Small intestine (tissue), 16 donors: ENCODE results near the gene NOVA2. TPM values are rescaled to one million over a fixed set of nuclear protein-coding genes. Genes with fewer than 3 reads are reported as not detected.
A peak's percentile ranks its signal among the peaks of the same experiment; 100 is the strongest.

Experiments used
- DNase-seq, 2 donors: peaks; one replicate each; pipeline versions ENCODE4 v3.0.0 to v3.0.0-alpha.2; 2013
- FAIRE-seq: peaks from 2 replicates; lab custom pipeline; 2012; peaks lifted over from hg19 to GRCh38; lab: Jason Lieb, UNC
- H3K27ac ChIP-seq, 3 donors: one replicate each; pipeline ENCODE4 v1.5.1; 2013; ENCODE audit warnings: low read length in 2 of 3, mild to moderate bottlenecking in 2 of 3, control low read depth in 1 of 3, inconsistent platforms in 1 of 3, low read depth in 1 of 3, moderate library complexity in 1 of 3
- H3K27me3 ChIP-seq, 3 donors: one replicate each; pipeline ENCODE4 v1.6.1; 2013; ENCODE audit warnings: low read length in 3 of 3, inconsistent platforms in 1 of 3; ENCODE audit not compliant: control insufficient read depth in 3 of 3, insufficient read depth in 3 of 3
- H3K36me3 ChIP-seq, 3 donors: one replicate each; pipeline ENCODE4 v1.6.1; 2013; ENCODE audit warnings: low read length in 3 of 3, inconsistent platforms in 1 of 3, low read depth in 1 of 3, mild to moderate bottlenecking in 1 of 3, moderate library complexity in 1 of 3; ENCODE audit not compliant: control insufficient read depth in 3 of 3, insufficient read depth in 2 of 3
- H3K4me1 ChIP-seq, 3 donors: one replicate each; pipeline ENCODE4 v1.6.1; 2013; ENCODE audit warnings: low read length in 2 of 3, inconsistent platforms in 1 of 3, low read depth in 1 of 3, mild to moderate bottlenecking in 1 of 3, moderate library complexity in 1 of 3; ENCODE audit not compliant: control insufficient read depth in 3 of 3, insufficient read depth in 2 of 3
- H3K4me3 ChIP-seq, 3 donors: one replicate each; pipeline ENCODE4 v1.5.1; 2013; ENCODE audit warnings: low read length in 3 of 3, control low read depth in 1 of 3, inconsistent platforms in 1 of 3, low read depth in 1 of 3, mild to moderate bottlenecking in 1 of 3, moderate library complexity in 1 of 3
- H3K9me3 ChIP-seq, 2 donors: one replicate each; pipeline ENCODE4 v1.6.1; 2013; ENCODE audit warnings: low read depth in 1 of 2, low read length in 1 of 2; ENCODE audit not compliant: control insufficient read depth in 2 of 2, insufficient read depth in 1 of 2
- WGBS, 3 donors: extraction: QIAGEN DNeasy Blood & Tissue Kit; methylation state at CpG; one replicate each; pipeline ENCODE4 v1.1.7; 2013; 5-methylcytosine and 5-hydroxymethylcytosine counted together
- long read RNA-seq, 10 donors: transcript quantifications; one replicate each; lab custom pipeline, GENCODE V29; 2026
- polyA plus RNA-seq, 4 donors: library from polyadenylated mRNA; stranded (reverse) in 3 of 4; unstranded in 1 of 4; fragments of 200-250 nt in 3 of 4; fragments of 120-200 nt in 1 of 4; gene quantifications; one replicate each; pipeline versions ENCODE4 v1.2.1 to v1.2.3, GENCODE V29; 2013
- donor health status: healthy with polysubstance abuse.
- donor health status: control.
- donor health status: control.
- donor health status: Bipolar disorder and iron deficiency.
- donor health status: healthy.

The NOVA2 gene, protein sequence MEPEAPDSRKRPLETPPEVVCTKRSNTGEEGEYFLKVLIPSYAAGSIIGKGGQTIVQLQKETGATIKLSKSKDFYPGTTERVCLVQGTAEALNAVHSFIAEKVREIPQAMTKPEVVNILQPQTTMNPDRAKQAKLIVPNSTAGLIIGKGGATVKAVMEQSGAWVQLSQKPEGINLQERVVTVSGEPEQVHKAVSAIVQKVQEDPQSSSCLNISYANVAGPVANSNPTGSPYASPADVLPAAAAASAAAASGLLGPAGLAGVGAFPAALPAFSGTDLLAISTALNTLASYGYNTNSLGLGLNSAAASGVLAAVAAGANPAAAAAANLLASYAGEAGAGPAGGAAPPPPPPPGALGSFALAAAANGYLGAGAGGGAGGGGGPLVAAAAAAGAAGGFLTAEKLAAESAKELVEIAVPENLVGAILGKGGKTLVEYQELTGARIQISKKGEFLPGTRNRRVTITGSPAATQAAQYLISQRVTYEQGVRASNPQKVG
- polyA plus RNA-seq, result 1 to 10 TPM in 1 of 4 donors, under 1 TPM in 3; under 0.01 to 2.0 (median 0.56) TPM
- long read RNA-seq, donor 1, full-length matches to known transcripts, result 2 of 2 reads
- long read RNA-seq, donor 1, partial matches to known transcripts, result 0 of 2 reads
- long read RNA-seq, donor 1, other reads (novel, unspliced or antisense), result 0 of 2 reads
- long read RNA-seq, donor 2, result 0 reads
- long read RNA-seq, donor 3, result 0 reads
- long read RNA-seq, donor 4, result 0 reads
- long read RNA-seq, donor 5, full-length matches to known transcripts, result 1 of 1 reads
- long read RNA-seq, donor 5, partial matches to known transcripts, result 0 of 1 reads
- long read RNA-seq, donor 5, other reads (novel, unspliced or antisense), result 0 of 1 reads
- long read RNA-seq, donor 6, result 0 reads
- long read RNA-seq, donor 7, full-length matches to known transcripts, result 1 of 1 reads
- long read RNA-seq, donor 7, partial matches to known transcripts, result 0 of 1 reads
- long read RNA-seq, donor 7, other reads (novel, unspliced or antisense), result 0 of 1 reads
- long read RNA-seq, donor 8, result 0 reads
- long read RNA-seq, donor 9, full-length matches to known transcripts, result 1 of 1 reads
- long read RNA-seq, donor 9, partial matches to known transcripts, result 0 of 1 reads
- long read RNA-seq, donor 9, other reads (novel, unspliced or antisense), result 0 of 1 reads
- long read RNA-seq, donor 10, full-length matches to known transcripts, result 2 of 2 reads
- long read RNA-seq, donor 10, partial matches to known transcripts, result 0 of 2 reads
- long read RNA-seq, donor 10, other reads (novel, unspliced or antisense), result 0 of 2 reads

- Histone ChIP-seq H3K27ac (no peak within 1 kb of the TSS), H3K4me3 (peak within 1 kb of the TSS in 1 of 3 donors; percentile 34), H3K9me3 (peaks cover 0 to 4% of the 10 kb centered on the region in 2 donors), H3K4me1 (no peaks in the 10 kb centered on the region), H3K36me3 (no peaks in the 10 kb centered on the region), H3K27me3 (peaks cover 3 to 69% (median 31%) of the 10 kb centered on the region in 3 donors)
- FAIRE-seq (no peak), DNase-seq (peak in 1 of 2 donors; percentile 36)
- WGBS, 3 donors, result 5 to 20% (median 17%) methylated on average over 16 to 55 of the region's 58 CpGs
Measured at GRCh38 chr19:45973553-45974338, at the start of gene NOVA2. TSS of gene NOVA2 (minus strand) at chr19:45973865. CDS start at chr19:45973351, 514 bp downstream.

DNA sequence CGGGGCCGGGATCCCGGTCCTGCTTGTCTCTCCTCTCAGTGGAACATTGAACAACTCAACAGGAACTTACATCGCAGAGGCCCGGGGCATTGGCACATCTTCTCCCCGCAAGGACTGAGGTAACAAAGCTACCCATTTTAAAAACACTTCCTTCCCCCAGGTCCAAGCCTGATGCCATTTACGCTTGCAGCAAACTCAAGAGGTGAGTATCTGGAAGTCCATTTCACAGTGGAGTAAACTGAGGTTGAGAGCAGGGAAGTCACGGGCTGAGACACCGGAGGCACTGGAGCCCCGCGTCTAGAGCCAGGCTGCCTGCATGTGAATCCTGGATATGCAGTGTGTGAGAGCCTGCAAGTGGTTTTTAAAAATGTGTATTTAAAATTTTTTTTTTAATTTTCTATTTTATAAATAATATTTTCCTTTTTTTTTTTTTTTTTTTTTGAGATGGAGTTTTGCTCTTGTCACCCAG lies 49.7 kb upstream of the NOVA2 start:
- H3K27ac ChIP-seq, result no peak overlapping the region
- peaks cover 0 to 14% (median 0%) of the 10 kb centered on the region in 3 donors for H3K36me3 ChIP-seq
- no peak for DNase-seq
- no peak overlapping the region for H3K4me3 ChIP-seq
- H3K4me1 ChIP-seq, result no peaks in the 10 kb centered on the region
- H3K27me3 ChIP-seq, result peaks cover 4 to 24% (median 7%) of the 10 kb centered on the region in 3 donors
- 60 to 62% (median 61%) methylated on average over 11 of the region's 11 CpGs for WGBS, 3 donors
- no peak for FAIRE-seq
- no peaks in the 10 kb centered on the region for H3K9me3 ChIP-seq

DNA sequence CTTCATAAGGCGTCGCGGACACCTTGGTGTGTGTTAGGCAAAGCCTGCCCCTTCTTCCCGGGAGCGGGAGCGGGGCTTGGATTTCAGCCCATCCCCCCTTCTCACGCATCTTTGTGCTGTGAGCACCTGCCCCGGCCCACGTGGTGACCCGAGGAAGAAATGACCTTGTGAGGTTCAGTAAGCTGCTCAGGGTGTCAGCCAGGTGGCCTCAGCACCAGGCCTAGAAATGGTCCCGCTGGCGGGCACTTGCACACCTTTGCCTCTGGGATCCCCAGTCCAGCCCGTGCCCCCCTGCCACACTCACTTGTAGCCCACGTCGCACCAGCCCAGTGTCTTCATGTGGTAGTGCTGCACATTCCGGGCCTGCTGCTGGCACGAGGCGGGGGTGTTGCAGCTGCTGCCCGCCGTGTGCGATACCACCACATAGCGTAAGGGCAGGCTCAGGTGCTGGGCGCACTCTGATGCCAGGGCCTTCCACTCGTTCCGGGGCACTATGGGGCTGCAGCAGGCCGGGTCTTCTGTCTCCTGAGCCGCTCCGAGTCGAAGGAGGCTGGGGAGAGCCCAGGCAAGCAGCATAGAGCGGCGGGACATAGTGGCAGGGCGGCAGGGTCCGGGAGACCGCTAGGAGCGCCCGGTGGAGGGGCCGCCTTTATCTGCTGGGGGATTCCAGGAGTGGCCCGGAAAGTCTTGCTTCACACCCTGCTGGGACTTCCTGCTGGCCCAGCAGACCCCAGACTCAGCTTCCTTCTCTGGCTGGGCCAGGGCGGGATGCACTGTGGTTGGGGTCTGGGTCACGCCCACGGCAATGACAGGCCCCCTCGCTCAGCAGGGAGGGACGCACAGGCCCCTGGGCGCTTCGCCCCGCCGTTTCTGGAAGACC lies 49.0 kb upstream of the NOVA2 start, which contains the start of gene PGLYRP1:
TSS of gene PGLYRP1 (minus strand) at position 623 of the 880 bp plus-strand sequence. CDS start at position 591, 32 bp downstream.
- no peak within 1 kb of the TSS for H3K27ac ChIP-seq
- FAIRE-seq (no peak), DNase-seq (no peak)
- peaks cover 4 to 24% (median 7%) of the 10 kb centered on the region in 3 donors for H3K27me3 ChIP-seq
- H3K9me3 ChIP-seq, result no peaks in the 10 kb centered on the region
- peaks cover 0 to 19% (median 0%) of the 10 kb centered on the region in 3 donors for H3K36me3 ChIP-seq
- 26 to 33% (median 30%) methylated on average over 42 to 47 of the region's 47 CpGs for WGBS, 3 donors
- H3K4me1 ChIP-seq, result no peaks in the 10 kb centered on the region
- H3K4me3 ChIP-seq, result no peak within 1 kb of the TSS

- Histone ChIP-seq H3K27me3 (peaks cover 4 to 24% (median 7%) of the 10 kb centered on the region in 3 donors), H3K4me3 (no peak overlapping the region), H3K36me3 (peaks cover 0 to 25% (median 0%) of the 10 kb centered on the region in 3 donors), H3K9me3 (no peaks in the 10 kb centered on the region), H3K4me1 (no peaks in the 10 kb centered on the region), H3K27ac (no peak overlapping the region)
- FAIRE-seq, result no peak
- no peak for DNase-seq
- WGBS, 3 donors, result 11 to 44% (median 25%) methylated on average over 12 of the region's 12 CpGs
Measured at GRCh38 chr19:46022061-46022430, 48.4 kb upstream of the NOVA2 start.

- Histone ChIP-seq H3K36me3 (peaks cover 0 to 25% (median 0%) of the 10 kb centered on the region in 3 donors), H3K27me3 (peaks cover 4 to 24% (median 7%) of the 10 kb centered on the region in 3 donors), H3K4me1 (no peaks in the 10 kb centered on the region), H3K4me3 (no peak overlapping the region), H3K27ac (no peak overlapping the region), H3K9me3 (no peaks in the 10 kb centered on the region)
- FAIRE-seq (no peak), DNase-seq (no peak)
- 17 to 56% (median 41%) methylated on average over 11 of the region's 11 CpGs for WGBS, 3 donors
Measured at GRCh38 chr19:46021531-46022041, 47.9 kb upstream of the NOVA2 start.

DNA sequence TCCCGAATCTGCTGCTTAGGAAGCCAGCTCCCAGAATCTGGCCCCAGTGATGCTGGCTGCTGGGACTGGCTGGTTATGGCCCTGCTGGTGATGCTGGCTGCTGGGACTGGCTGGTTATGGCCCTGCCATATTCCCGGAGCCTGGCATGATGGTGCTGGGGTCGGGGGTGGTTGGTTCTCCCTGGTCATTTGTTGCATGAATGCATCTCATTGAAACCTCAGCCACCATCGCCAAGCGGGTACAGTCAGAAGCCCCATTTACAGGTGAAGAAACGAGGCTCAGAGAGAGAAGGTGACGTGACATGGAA lies 47.1 kb upstream of the NOVA2 start:
- WGBS, 3 donors, result 77 to 91% (median 78%) methylated on average over 7 of the region's 7 CpGs
- peaks cover 0 to 5% (median 0%) of the 10 kb centered on the region in 3 donors for H3K4me1 ChIP-seq
- no peak overlapping the region for H3K4me3 ChIP-seq
- DNase-seq, result no peak
- no peaks in the 10 kb centered on the region for H3K9me3 ChIP-seq
- FAIRE-seq, result no peak
- H3K36me3 ChIP-seq, result peaks cover 0 to 25% (median 0%) of the 10 kb centered on the region in 3 donors
- no peak overlapping the region for H3K27ac ChIP-seq
- peaks cover 4 to 31% (median 7%) of the 10 kb centered on the region in 3 donors for H3K27me3 ChIP-seq
